C4-2B (cell line): ENCODE data around the gene SH3RF3.

Experiments used
- ZFX ChIP-seq: fragments of 450-650 bp; IDR thresholded peaks from 2 replicates; pipeline ENCODE4 v1.6.1; 2017
- TF ChIP-seq, protein P1 (sequence below): fragments of 450-650 bp; conservative IDR thresholded peaks from 2 replicates; pipeline ENCODE4 v1.5.1; 2017; ENCODE audit warnings: mild to moderate bottlenecking

DNA sequence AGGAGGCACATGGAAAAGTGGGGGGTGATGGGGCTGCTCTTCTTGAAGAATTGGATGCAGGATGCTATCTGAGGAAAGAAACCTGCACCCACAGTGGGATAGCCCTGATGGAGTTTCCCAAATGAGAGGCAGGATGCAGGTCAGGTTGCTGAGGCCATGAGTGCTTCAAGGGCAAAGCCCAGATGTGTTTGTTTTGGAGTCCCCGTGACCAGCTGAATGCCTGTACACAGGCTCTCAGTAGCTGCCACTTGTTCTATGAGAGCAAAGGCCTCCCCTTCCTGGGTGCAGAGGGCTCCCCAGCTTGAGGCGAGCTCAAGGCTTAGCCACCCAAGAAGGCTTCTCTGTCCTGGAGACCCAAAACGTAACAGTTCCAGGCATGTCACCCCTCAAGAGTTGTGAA, 292.1 kb downstream of the SH3RF3 start:
- TF ChIP-seq, protein P1, sequence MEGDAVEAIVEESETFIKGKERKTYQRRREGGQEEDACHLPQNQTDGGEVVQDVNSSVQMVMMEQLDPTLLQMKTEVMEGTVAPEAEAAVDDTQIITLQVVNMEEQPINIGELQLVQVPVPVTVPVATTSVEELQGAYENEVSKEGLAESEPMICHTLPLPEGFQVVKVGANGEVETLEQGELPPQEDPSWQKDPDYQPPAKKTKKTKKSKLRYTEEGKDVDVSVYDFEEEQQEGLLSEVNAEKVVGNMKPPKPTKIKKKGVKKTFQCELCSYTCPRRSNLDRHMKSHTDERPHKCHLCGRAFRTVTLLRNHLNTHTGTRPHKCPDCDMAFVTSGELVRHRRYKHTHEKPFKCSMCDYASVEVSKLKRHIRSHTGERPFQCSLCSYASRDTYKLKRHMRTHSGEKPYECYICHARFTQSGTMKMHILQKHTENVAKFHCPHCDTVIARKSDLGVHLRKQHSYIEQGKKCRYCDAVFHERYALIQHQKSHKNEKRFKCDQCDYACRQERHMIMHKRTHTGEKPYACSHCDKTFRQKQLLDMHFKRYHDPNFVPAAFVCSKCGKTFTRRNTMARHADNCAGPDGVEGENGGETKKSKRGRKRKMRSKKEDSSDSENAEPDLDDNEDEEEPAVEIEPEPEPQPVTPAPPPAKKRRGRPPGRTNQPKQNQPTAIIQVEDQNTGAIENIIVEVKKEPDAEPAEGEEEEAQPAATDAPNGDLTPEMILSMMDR, result no peak
- no peak for TF ChIP-seq ZFX
